ENCODE results near the gene CISH.

CISH gene

DNA sequence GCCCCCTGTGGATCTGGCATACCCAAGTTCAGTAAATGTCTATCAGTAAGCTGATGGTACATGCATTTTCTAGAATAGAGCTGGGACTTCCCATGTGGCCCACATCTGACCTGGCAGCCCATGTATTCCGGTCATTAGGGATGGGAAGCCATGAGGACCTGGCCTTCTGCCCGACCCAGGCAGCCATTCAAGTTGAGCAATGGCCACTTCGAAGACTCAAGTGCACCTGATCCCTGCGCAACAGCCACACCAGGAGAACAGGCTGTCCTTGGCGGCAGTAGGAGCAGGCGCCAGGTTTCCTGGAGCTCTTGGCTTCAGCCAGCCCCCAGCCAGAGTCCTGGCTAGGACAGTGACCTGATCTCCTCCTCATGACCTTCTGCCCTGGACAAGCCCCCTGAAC lies 27.7 kb downstream of the CISH start:
- no peak overlapping the region for H3K27ac ChIP-seq
- no peak overlapping the region for H3K4me3 ChIP-seq
- TF ChIP-seq CTCF (IDR thresholded peaks at IDR 0.05), result no peak
- no peak for DNase-seq (ENCODE audit: low spot score)

DNA sequence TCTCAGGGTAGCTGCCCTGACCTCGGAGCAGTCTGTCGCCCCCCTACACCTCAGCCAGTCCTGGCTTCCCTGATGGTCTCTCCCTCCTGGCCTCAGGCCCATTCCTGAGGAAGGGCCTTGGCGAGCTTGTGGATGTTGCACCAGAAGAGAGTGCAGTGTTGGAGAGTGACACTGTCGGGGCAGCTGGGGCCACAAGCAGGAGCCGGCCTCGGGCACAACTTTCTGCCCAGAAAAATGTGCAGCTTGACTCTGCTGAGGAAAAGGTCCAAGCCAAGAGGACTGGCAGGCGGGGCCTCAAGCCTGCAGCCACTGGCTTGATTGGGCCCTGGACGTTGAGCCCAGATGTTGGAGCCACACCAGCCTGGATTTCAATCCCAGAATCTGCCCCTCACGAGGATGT lies 29.5 kb downstream of the CISH start:
- DNase-seq (ENCODE audit: low spot score), result no peak
- Histone ChIP-seq H3K27ac (no peak overlapping the region), H3K4me3 (no peak overlapping the region)

DNA sequence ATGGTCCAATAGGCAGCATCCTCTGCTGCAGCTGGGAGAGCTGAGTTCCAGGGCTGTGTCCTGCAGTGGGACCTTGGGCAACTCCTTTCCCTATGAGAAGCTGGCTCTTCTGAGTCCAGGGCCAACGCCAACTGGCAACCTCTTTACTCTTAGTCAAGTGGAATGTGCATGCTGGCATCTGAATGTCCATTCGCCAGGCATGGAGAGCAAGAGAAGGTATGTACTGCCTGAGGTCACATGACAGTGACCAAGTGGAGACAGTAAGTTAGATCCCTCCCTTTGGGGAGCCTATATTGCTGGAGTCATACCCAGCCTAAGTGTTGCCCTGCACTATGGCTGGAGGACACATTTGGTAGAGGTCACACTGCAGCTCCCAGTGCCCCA lies 30.1 kb downstream of the CISH start:
- DNase-seq (ENCODE audit: low spot score), result no peak
- Histone ChIP-seq H3K4me3 (no peak overlapping the region), H3K27ac (no peak overlapping the region)
- TF ChIP-seq CTCF (IDR thresholded peaks at IDR 0.05), result no peak

More for the DNA sequence above, 29.5 kb downstream of the CISH start:
- TF ChIP-seq CTCF (IDR thresholded peaks at IDR 0.05), result no peak

DNA sequence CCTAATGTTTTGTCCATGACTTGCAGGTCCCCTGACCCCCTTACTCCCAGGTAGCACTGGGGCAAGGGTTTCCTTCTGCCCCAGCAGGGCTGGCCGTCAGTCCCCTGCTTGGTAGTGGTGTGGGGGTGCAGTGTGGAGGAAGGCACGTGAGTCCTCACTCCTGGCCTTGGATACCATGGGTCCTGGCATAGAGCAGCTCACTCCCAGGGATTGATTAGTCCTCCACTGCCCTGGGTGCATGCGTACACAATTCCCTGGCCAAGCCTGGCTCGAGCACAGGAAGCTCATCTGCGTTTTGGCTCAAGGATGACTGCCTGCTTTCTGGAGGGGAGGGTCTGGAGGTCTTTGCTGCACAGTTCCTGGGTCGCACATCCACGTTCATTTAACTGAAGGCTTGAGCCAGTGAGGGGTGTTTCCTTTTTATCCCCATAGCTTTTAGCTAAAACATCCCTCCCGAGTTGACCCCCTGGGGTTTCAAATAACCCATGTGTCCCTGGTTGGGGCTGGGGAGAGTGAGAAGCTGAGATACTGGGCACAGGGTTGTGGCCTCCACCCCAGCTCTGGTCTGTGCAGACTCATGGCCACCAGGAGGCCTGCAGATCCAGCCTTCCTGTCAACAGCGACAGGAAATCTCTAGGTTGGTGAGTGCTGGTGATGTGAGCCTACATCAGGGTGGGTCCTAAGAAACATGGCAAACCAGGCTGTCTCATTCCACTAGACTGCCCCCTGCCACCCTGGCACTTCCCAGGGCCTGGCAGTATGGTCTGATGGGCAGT lies 30.7 kb downstream of the CISH start:
- Histone ChIP-seq H3K4me3 (no peak overlapping the region), H3K27ac (no peak overlapping the region)
- no peak for DNase-seq (ENCODE audit: low spot score)
- no peak for TF ChIP-seq CTCF (IDR thresholded peaks at IDR 0.05)

DNA sequence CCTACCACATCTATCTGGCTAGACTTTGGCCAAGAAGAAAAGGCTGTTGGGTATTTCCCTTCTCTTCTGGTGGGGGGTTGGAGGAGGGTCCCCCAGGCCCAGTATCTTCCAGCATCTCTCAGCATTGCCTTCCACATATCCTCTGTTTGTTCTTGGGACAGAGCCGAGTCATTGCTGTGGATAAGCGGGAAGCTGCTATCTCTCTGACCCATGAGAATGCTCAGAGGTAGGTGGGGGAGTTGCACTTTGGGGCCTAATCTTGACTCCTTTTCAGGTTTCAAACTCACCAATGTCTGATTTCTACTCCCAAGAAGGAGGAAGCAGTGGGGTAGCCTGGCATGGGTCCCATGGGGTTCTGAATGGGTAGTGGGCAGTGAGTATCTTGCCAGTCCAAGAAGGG lies 34.2 kb downstream of the CISH start:
- Histone ChIP-seq H3K27ac (no peak overlapping the region), H3K4me3 (no peak overlapping the region)
- DNase-seq (ENCODE audit: low spot score), result no peak
- TF ChIP-seq CTCF (IDR thresholded peaks at IDR 0.05), result no peak

DNA sequence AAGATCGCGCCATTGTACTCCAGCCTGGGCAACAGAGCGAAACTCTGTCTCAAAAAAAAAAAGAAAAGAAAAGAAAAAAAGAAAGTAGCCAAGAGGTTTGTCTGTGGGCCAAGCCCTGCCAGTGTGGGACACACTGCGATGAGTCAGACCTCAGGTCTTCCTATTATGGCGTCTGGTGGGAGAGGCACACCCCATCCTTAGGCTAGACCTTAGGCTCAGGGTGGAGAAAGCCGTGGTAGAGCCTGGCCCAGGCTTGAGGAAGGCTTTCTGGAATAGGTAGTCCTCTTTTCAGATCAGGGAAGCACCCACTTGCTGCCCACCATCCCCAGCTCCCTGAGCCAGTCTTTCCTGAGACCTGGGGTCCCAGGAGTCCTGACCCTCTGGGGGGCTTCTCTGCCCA lies 36.2 kb downstream of the CISH start:
- TF ChIP-seq CTCF (IDR thresholded peaks at IDR 0.05), result no peak
- DNase-seq (ENCODE audit: low spot score), result no peak
- no peak overlapping the region for H3K4me3 ChIP-seq
- H3K27ac ChIP-seq, result no peak overlapping the region

GRCh38 chr3:50574444-50574831 lies 37.1 kb downstream of the CISH start:
- Histone ChIP-seq H3K4me3 (no peak overlapping the region), H3K27ac (no peak overlapping the region)
- DNase-seq (ENCODE audit: low spot score), result no peak
- TF ChIP-seq CTCF (IDR thresholded peaks at IDR 0.05), result no peak

Measured in coronary artery (tissue), 2 donors.